GM18507 (cell line): ENCODE measurements around the gene ITGA3.
A peak's percentile ranks its signal among the peaks of the same experiment; 100 is the strongest.

Experiments used
- DNase-seq: peaks from one replicate; pipeline ENCODE4 v3.0.0; 2011; ENCODE audit warnings: low read depth; ENCODE audit not compliant: insufficient read length; ENCODE audit errors: extremely low spot score
- FAIRE-seq: peaks from 2 replicates; lab custom pipeline; 2011; peaks lifted over from hg19 to GRCh38; lab: Jason Lieb, UNC

Gene ITGA3

GRCh38 chr17:50088952-50089825, 33.3 kb downstream of the ITGA3 start:
- FAIRE-seq (no peak), DNase-seq (no peak)

GRCh38 chr17:50090071-50090470, 34.2 kb downstream of the ITGA3 start:
- no peak for DNase-seq
- FAIRE-seq, result no peak

- no peak for DNase-seq
- no peak for FAIRE-seq
These were observed 35.3 kb downstream of the ITGA3 start for GRCh38 chr17:50090971-50091917.

GRCh38 chr17:50091918-50092285, 36.0 kb downstream of the ITGA3 start:
- FAIRE-seq, result no peak
- DNase-seq, result no peak

- FAIRE-seq, result no peak
These were observed 37.3 kb downstream of the ITGA3 start for GRCh38 chr17:50093246-50093645.

GRCh38 chr17:50093807-50094206, 37.9 kb downstream of the ITGA3 start:
- DNase-seq (no peak), FAIRE-seq (no peak)

More at GRCh38 chr17:50093246-50093645, 37.3 kb downstream of the ITGA3 start:
- no peak for DNase-seq

GRCh38 chr17:50094243-50094752, 38.4 kb downstream of the ITGA3 start:
- peak; percentile 75 for FAIRE-seq

GRCh38 chr17:50094753-50095619, 39.1 kb downstream of the ITGA3 start, which contains the start of gene PDK2:
Gene PDK2 (plus strand): TSS chr17:50095351. CDS start chr17:50095436, 85 bp downstream.
- FAIRE-seq (peak; percentile 91), DNase-seq (peak; percentile 94)

More at GRCh38 chr17:50094243-50094752, 38.4 kb downstream of the ITGA3 start:
- DNase-seq, result peak; percentile 58

GRCh38 chr17:50095626-50096037, 39.7 kb downstream of the ITGA3 start:
- DNase-seq, result no peak
- no peak for FAIRE-seq

GRCh38 chr17:50096092-50096491, 40.2 kb downstream of the ITGA3 start:
- DNase-seq, result no peak
- FAIRE-seq, result no peak

GRCh38 chr17:50096758-50097157, 40.8 kb downstream of the ITGA3 start:
- FAIRE-seq, result no peak
- DNase-seq, result no peak

- FAIRE-seq, result no peak
These were observed 41.5 kb downstream of the ITGA3 start for GRCh38 chr17:50097455-50097854.

GRCh38 chr17:50097926-50098325, 42.0 kb downstream of the ITGA3 start:
- DNase-seq (no peak), FAIRE-seq (no peak)

More at GRCh38 chr17:50097455-50097854, 41.5 kb downstream of the ITGA3 start:
- no peak for DNase-seq

GRCh38 chr17:50098583-50098982, 42.7 kb downstream of the ITGA3 start:
- FAIRE-seq, result no peak

GRCh38 chr17:50099003-50099402, 43.1 kb downstream of the ITGA3 start:
- no peak for FAIRE-seq
- no peak for DNase-seq

More at GRCh38 chr17:50098583-50098982, 42.7 kb downstream of the ITGA3 start:
- no peak for DNase-seq

- FAIRE-seq (no peak), DNase-seq (no peak)
These were observed 44.6 kb downstream of the ITGA3 start for GRCh38 chr17:50100480-50100883.

GRCh38 chr17:50100921-50101345, 45.0 kb downstream of the ITGA3 start:
- FAIRE-seq, result no peak

GRCh38 chr17:50101346-50102163, 45.6 kb downstream of the ITGA3 start:
- DNase-seq (no peak), FAIRE-seq (no peak)

More at GRCh38 chr17:50100921-50101345, 45.0 kb downstream of the ITGA3 start:
- no peak for DNase-seq
